BJ (cell line): ENCODE data around the gene FAM89B. TPM values are rescaled to one million over a fixed set of nuclear protein-coding genes. Genes with fewer than 3 reads are reported as not detected.

Experiments
- CTCF ChIA-PET: fragments of 350-600 bp; formaldehyde crosslinking; extraction: SDS; loops from one replicate; lab custom pipeline; 2021; ENCODE audit warnings: antibody characterized with exemption, inconsistent platforms; lab: Yijun Ruan, JAX
- POLR2A ChIA-PET: fragments of 300-600 bp; sonication (Branson Sonifier 250); formaldehyde crosslinking; extraction: SDS; loops from one replicate; lab custom pipeline; 2021; ENCODE audit warnings: antibody characterized with exemption; lab: Charles Lee
- DNase-seq: peaks from one replicate; pipeline ENCODE4 v3.0.0-alpha.2; 2011; ENCODE audit warnings: low read depth
- H3K27me3 ChIP-seq: 2 replicates; pipeline ENCODE4 v1.6.0; 2011; ENCODE audit warnings: low read length; ENCODE audit not compliant: control insufficient read depth, insufficient read depth
- H3K36me3 ChIP-seq: 2 replicates; pipeline ENCODE4 v1.5.1; 2011; ENCODE audit warnings: low read length; ENCODE audit not compliant: control insufficient read depth, insufficient read depth
- H3K4me3 ChIP-seq: 2 replicates; pipeline ENCODE4 v1.5.1; 2011; ENCODE audit warnings: low read depth, mild to moderate bottlenecking, control low read depth, low read length
- CTCF ChIP-seq: IDR thresholded peaks from 2 replicates; pipeline ENCODE4 v1.5.1; 2011; ENCODE audit warnings: low read depth, mild to moderate bottlenecking, control low read depth, inconsistent platforms, low read length, moderate library complexity; ENCODE audit not compliant: insufficient read depth
- polyA plus RNA-seq: library from polyadenylated mRNA; depleted of rRNA; stranded (reverse); fragments of >200 nt; gene quantifications from 2 replicates; pipeline ENCODE4 v1.2.3, GENCODE V29; 2011

The FAM89B gene
- polyA plus RNA-seq, 1 experiment = 56.9 TPM

DNA sequence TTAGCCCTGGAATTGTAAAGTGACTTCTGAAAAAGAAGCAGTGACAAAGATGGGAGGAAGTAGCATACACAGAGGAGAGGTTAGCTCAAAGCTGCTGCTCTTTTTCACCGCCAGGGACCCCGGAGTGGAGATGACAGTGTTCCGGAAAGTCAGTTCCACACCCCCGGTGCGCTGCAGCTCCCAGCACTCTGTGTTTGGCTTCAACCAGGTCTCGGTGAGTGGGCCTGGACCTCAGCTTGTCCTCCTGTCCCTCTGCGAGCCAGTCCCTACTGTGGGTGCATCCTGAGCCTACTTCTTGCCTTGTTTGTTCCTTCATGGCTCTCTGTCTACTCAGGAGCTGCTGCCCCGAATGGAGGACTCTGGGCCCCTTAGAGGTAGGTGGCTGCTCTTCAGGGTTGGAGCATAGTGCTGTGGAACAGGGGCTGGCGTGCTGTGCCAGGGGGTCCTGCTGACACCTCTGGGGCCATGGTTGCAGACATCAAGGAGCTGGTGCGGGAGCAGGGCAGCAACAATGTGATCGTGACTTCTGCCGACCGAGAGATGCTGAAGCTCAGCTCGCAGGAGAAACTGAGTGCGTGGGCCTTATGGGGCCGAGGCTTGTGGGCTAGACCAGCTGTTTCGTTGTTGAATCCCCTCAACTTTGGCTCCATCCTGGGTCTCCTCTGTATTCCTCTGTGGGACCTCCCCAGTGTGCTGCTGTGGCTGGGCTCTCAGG lies 45.0 kb downstream of the FAM89B start:
- DNase-seq = no peak
- POLR2A ChIA-PET = interaction anchor here (0.6 kb wide), 1 partner anchor 178 kb away, joined by 12 read pairs; no protein-coding TSS in a partner anchor
- no peak for TF ChIP-seq CTCF
- peaks cover 43% of the 10 kb centered on the region for H3K36me3 ChIP-seq
- CTCF ChIA-PET = interaction anchor here (0.7 to 1.4 kb wide), 5 partner anchors 9 to 76 kb away, joined by 3 to 7 read pairs (median 3); no protein-coding TSS in a partner anchor
- H3K4me3 ChIP-seq = no peak overlapping the region
- H3K27me3 ChIP-seq = no peaks in the 10 kb centered on the region

- TF ChIP-seq CTCF = no peak
- DNase-seq = no peak
- Histone ChIP-seq H3K4me3 (no peak overlapping the region), H3K36me3 (peaks cover 44% of the 10 kb centered on the region), H3K27me3 (no peaks in the 10 kb centered on the region)
- ChIA-PET POLR2A (no interaction called here), CTCF (interaction anchor here (0.8 to 1.2 kb wide), 2 partner anchors 8 to 77 kb away, joined by 3 to 4 read pairs; no protein-coding TSS in a partner anchor)
Observed at GRCh38 chr11:65617990-65618751, 45.8 kb downstream of the FAM89B start.

DNA sequence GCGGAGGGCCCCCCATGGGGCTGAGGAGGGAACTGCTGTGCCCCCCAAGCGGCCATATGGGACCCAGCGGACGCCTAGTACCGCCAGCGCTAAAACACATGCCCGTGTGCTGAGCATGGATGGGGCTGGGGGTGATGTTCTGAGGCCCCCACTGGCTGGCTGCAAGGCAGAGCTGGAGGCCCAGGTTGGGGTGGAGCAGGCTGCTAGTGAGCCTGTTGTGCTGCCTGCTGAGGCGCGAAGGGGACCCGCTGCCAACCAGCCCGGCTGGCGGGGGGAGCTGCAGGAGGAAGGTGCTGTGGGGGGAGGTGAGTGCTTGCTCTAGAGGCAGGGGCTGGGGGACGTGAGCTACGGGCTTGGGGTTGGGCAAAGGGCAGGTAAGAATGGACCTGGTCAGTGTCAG lies 46.4 kb downstream of the FAM89B start:
- H3K36me3 ChIP-seq = peaks cover 46% of the 10 kb centered on the region

DNA sequence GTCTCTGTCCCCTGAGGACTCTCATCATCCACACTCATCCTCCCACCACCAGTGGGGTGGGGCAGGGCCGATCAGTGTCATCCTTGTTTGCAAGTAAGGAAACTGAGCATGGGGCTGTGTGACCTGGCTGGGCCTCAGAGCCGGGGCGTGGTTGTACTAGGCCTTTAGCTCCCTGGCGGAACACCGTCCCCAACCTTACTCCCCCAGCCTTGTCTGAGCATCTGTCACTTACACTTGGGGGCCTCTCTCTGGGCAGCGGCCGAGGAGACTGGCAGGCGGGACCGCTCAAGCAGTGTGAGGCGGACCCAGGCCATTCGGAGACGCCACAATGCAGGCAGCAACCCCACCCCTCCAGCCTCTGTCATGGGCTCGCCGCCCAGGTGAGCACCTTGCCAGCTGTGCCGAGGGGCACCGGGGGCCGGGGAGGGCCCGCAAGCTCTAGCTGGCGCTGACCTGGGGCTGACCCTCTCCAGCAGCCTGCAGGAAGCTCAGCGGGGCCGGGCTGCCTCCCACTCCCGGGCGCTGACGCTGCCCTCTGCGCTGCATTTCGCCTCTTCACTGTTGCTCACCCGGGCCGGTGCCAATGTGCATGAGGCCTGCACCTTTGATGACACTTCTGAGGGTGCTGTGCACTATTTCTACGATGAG lies 47.1 kb downstream of the FAM89B start:
- ChIA-PET POLR2A (no interaction called here), CTCF (no interaction called here)
- peaks cover 50% of the 10 kb centered on the region for H3K36me3 ChIP-seq
- no peak for TF ChIP-seq CTCF
- no peak for DNase-seq
- H3K4me3 ChIP-seq = no peak overlapping the region
- no peaks in the 10 kb centered on the region for H3K27me3 ChIP-seq

More for the DNA sequence above, 46.4 kb downstream of the FAM89B start:
- H3K4me3 ChIP-seq = no peak overlapping the region
- POLR2A ChIA-PET = no interaction called here
- CTCF ChIA-PET = interaction anchor here (1.2 kb wide), 1 partner anchor 7 kb away, joined by 4 read pairs; no protein-coding TSS in a partner anchor
- no peak for DNase-seq
- no peak for TF ChIP-seq CTCF
- H3K27me3 ChIP-seq = no peaks in the 10 kb centered on the region
